B cell (primary cell): ENCODE data around the gene ZNF574. TPM values are rescaled to one million over a fixed set of nuclear protein-coding genes. Genes with fewer than 3 reads are reported as not detected.

Source experiments
- ATAC-seq: fragments of 200-7000 bp; cut with Tn5 transposase; one replicate; pipeline ENCODE4 v1.10.0; 2021; ENCODE audit warnings: low read depth, mild to moderate bottlenecking, moderate number of reproducible peaks, moderate library complexity
- CTCF ChIA-PET: fragments of 350-600 bp; sonication (Branson Sonifier 250); formaldehyde crosslinking; loops from one replicate; lab custom pipeline; 2021; ENCODE audit warnings: antibody characterized with exemption, inconsistent platforms; lab: Charles Lee
- POLR2A ChIA-PET: fragments of 350-600 bp; sonication (Branson Sonifier 250); formaldehyde crosslinking; loops from one replicate; lab custom pipeline; 2021; ENCODE audit warnings: antibody characterized with exemption; lab: Charles Lee
- DNase-seq: peaks from one replicate; pipeline ENCODE4 v3.0.0; 2013
- H2AFZ ChIP-seq: 2 replicates; pipeline ENCODE4 v1.6.1; 2012; ENCODE audit warnings: mild to moderate bottlenecking, low read depth, low read length; ENCODE audit not compliant: insufficient read depth, poor library complexity, severe bottlenecking
- H3K27ac ChIP-seq, 2 donors: 1 replicate in 1 of 2; 2 replicates in 1 of 2; pipeline ENCODE4 v1.5.1; 2012 to 2013; ENCODE audit warnings: low read length in 2 of 2, mild to moderate bottlenecking in 2 of 2, moderate library complexity in 1 of 2
- H3K27me3 ChIP-seq, 4 experiments: fragments of 200-600 bp in 1 of 4; sonication (generic) in 1 of 4; replicated peaks in 1 of 4; 1 replicate in 2 of 4; 2 replicates in 2 of 4; pipeline versions ENCODE4 v1.6.1 to v1.7.0; 2013 to 2016; ENCODE audit warnings: low read length in 3 of 4, mild to moderate bottlenecking in 2 of 4, mixed read lengths in 1 of 4, moderate library complexity in 1 of 4; ENCODE audit not compliant: insufficient read depth in 4 of 4, control insufficient read depth in 3 of 4; ENCODE audit errors: control extremely low read depth in 1 of 4
- H3K36me3 ChIP-seq, 2 experiments: replicated peaks in 1 of 2; 1 replicate in 1 of 2; 2 replicates in 1 of 2; pipeline versions ENCODE4 v1.6.1 to v1.7.1; 2013; ENCODE audit warnings: low read length in 1 of 2; ENCODE audit not compliant: insufficient read depth in 2 of 2, control insufficient read depth in 1 of 2; ENCODE audit errors: control extremely low read depth in 1 of 2, extremely low read depth in 1 of 2
- H3K4me1 ChIP-seq, 2 donors: fragments of 200-600 bp in 1 of 2; sonication (generic) in 1 of 2; 1 replicate in 1 of 2; 2 replicates in 1 of 2; pipeline versions ENCODE4 v1.5.1 to v1.6.1; 2013 to 2017; ENCODE audit warnings: low read length in 2 of 2; ENCODE audit not compliant: control insufficient read depth in 2 of 2, insufficient read depth in 2 of 2
- H3K4me2 ChIP-seq: replicated peaks from 2 replicates; pipeline ENCODE3; 2012; ENCODE audit warnings: mild to moderate bottlenecking, low read depth, low read length; ENCODE audit not compliant: poor library complexity, severe bottlenecking
- H3K4me3 ChIP-seq, 5 experiments: fragments of 200-600 bp in 1 of 5; sonication (generic) in 1 of 5; 1 replicate in 3 of 5; 2 replicates in 2 of 5; pipeline versions ENCODE4 v1.5.1 to v1.7.0; 2011 to 2016; ENCODE audit warnings: low read length in 4 of 5, mild to moderate bottlenecking in 4 of 5, low read depth in 2 of 5, control low read depth in 1 of 5, moderate library complexity in 1 of 5; ENCODE audit not compliant: insufficient read depth in 1 of 5; ENCODE audit errors: control extremely low read depth in 1 of 5, extremely low read depth in 1 of 5
- H3K79me2 ChIP-seq: fragments of 200-600 bp; sonication (generic); one replicate; pipeline ENCODE4 v1.6.0; 2016; ENCODE audit warnings: low read length; ENCODE audit not compliant: control insufficient read depth, insufficient read depth
- H3K9ac ChIP-seq: fragments of 200-600 bp; sonication (generic); 2 replicates; pipeline ENCODE4 v1.6.1; 2017; ENCODE audit warnings: mild to moderate bottlenecking, low read length, moderate library complexity
- H3K9me3 ChIP-seq, 3 donors: one replicate each; pipeline versions ENCODE4 v1.6.1 to v1.7.1; 2013; ENCODE audit warnings: low read length in 2 of 3; ENCODE audit not compliant: control insufficient read depth in 2 of 3, insufficient read depth in 1 of 3; ENCODE audit errors: control extremely low read depth in 1 of 3
- H4K20me1 ChIP-seq: 2 replicates; pipeline ENCODE4 v1.6.0; 2012; ENCODE audit warnings: mild to moderate bottlenecking, low read length; ENCODE audit not compliant: insufficient read depth, control insufficient read depth, poor library complexity, severe bottlenecking
- H3K27ac Mint-ChIP-seq: one replicate; pipeline ENCODE4 v1.8.0; 2021; ENCODE audit warnings: mixed read lengths
- H3K27me3 Mint-ChIP-seq: one replicate; pipeline ENCODE4 v1.8.0; 2021; ENCODE audit warnings: mixed read lengths
- H3K4me1 Mint-ChIP-seq: one replicate; pipeline ENCODE4 v1.8.0; 2021; ENCODE audit warnings: mixed read lengths
- H3K4me3 Mint-ChIP-seq: one replicate; pipeline ENCODE4 v1.8.0; 2021; ENCODE audit warnings: mixed read lengths
- H3K9me3 Mint-ChIP-seq: one replicate; pipeline ENCODE4 v1.8.0; 2022; ENCODE audit warnings: mixed read lengths; ENCODE audit not compliant: insufficient read depth
- EZH2 ChIP-seq: IDR thresholded peaks from 2 replicates; pipeline ENCODE4 v1.6.1; 2012; ENCODE audit warnings: borderline replicate concordance, low read depth, mild to moderate bottlenecking, moderate library complexity, low read length; ENCODE audit not compliant: insufficient read depth, poor library complexity, severe bottlenecking
- WGBS: methylation state at CpG from one replicate; pipeline ENCODE4 v1.1.5; 2013; ENCODE audit warnings: missing lambda C conversion rate; ENCODE audit not compliant: insufficient coverage; 5-methylcytosine and 5-hydroxymethylcytosine counted together
- intact Hi-C: fragments of 100-400 bp; cut with micrococcal nuclease; formaldehyde crosslinking; loops from one replicate; pipeline ENCODE4 v1.10.0; 2022
- polyA plus RNA-seq: library from polyadenylated mRNA; depleted of rRNA; stranded (reverse); fragments of >200 nt; gene quantifications from 2 replicates; pipeline ENCODE4 v1.2.3, GENCODE V29; 2012
- total RNA-seq, 2 donors: library from RNA; stranded (reverse); fragments of 120-200 nt in 1 of 2; gene quantifications; 1 replicate in 1 of 2; 2 replicates in 1 of 2; pipeline versions ENCODE4 v1.2.3 to v1.2.4, GENCODE V29; 2013 to 2022
- TF ChIP-seq, protein P1 (sequence below): fragments of 200-600 bp; IDR thresholded peaks from one replicate; pipeline ENCODE4 v1.8.0; 2022; ENCODE audit warnings: antibody characterized with exemption, mild to moderate bottlenecking

The ZNF574 gene
- total and polyA plus RNA-seq, 2 donors (not counting 1 experiment from before 2014, with no cell fraction given) = 27.4 to 29.1 TPM

DNA sequence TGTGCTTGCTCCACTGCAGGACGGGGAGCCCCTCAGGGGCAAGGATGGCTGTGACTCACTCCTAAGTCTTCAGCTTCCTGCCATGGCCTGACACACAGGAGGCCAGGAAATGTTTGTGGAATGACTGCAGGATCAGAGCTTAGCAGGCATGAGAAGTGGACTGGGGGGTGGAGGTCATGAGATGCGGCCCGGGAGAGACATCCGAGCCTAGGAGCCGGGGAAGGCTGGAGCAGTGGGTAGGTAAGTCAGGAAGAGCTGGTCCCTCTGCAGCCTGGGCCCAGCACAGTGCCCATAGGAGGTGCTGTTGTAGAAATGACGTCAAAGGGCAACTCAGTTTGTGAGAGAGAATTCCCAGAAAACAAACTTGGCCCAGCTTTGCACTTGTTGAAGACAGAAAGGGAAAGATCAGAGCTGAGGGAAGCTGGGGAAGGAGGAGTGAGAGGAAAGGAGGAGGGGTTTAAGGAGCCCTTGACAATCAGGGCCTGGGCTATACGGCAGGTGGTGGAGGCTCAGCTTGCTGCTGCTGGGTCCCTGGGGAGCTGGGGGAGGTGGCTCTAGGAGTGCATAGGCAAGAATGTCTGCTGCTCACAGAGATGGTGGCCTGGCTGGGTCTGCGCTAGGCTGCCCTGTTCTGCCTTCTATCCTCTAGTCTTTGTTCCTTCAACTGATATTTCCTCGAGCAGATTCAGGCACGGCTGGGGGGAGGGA, 37.8 kb downstream of the ZNF574 start:
- Histone ChIP-seq H3K9me3 (no peaks in the 10 kb centered on the region), H4K20me1 (peaks cover 40% of the 10 kb centered on the region), H3K27me3 (no peaks in the 10 kb centered on the region), H3K4me1 (peaks cover 81 to 98% of the 10 kb centered on the region in 2 donors), H3K79me2 (peaks cover 48% of the 10 kb centered on the region), H3K36me3 (peaks cover 0 to 78% of the 10 kb centered on the region in 2 experiments), H2AFZ (peak overlapping the region; percentile 1), H3K27ac (peak overlapping the region; percentile 71 to 79), H3K4me3 (peak overlapping the region in 4 of 5 experiments; percentile 16 to 49 (median 38)), H3K4me2 (peak overlapping the region; percentile 78), H3K9ac (peak overlapping the region; percentile 42)
- no peak for TF ChIP-seq EZH2
- TF ChIP-seq, protein P1, sequence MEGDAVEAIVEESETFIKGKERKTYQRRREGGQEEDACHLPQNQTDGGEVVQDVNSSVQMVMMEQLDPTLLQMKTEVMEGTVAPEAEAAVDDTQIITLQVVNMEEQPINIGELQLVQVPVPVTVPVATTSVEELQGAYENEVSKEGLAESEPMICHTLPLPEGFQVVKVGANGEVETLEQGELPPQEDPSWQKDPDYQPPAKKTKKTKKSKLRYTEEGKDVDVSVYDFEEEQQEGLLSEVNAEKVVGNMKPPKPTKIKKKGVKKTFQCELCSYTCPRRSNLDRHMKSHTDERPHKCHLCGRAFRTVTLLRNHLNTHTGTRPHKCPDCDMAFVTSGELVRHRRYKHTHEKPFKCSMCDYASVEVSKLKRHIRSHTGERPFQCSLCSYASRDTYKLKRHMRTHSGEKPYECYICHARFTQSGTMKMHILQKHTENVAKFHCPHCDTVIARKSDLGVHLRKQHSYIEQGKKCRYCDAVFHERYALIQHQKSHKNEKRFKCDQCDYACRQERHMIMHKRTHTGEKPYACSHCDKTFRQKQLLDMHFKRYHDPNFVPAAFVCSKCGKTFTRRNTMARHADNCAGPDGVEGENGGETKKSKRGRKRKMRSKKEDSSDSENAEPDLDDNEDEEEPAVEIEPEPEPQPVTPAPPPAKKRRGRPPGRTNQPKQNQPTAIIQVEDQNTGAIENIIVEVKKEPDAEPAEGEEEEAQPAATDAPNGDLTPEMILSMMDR = no peak
- H3K4me3 Mint-ChIP-seq = peak overlapping the region; percentile 87
- no peaks in the 10 kb centered on the region for H3K9me3 Mint-ChIP-seq
- no peaks in the 10 kb centered on the region for H3K27me3 Mint-ChIP-seq
- ChIA-PET CTCF (interaction anchor here (0.6 to 19.4 kb wide), 19 partner anchors 9 to 183 kb away, joined by 3 to 419 read pairs (median 7); partner anchors contain the start of genes GSK3A, POU2F2 and ZNF526), POLR2A (interaction anchor here (0.6 to 5.5 kb wide), 12 partner anchors 11 to 310 kb away, joined by 3 to 77 read pairs (median 8); partner anchors contain the start of genes GSK3A, PAFAH1B3, POU2F2 and ZNF574)
- peak overlapping the region; percentile 98 for H3K27ac Mint-ChIP-seq
- WGBS = 48% methylated on average over 7 of the region's 10 CpGs
- ATAC-seq (peak; percentile 80), DNase-seq (peak; percentile 84)
- intact Hi-C loops = loop anchor here (1.0 kb wide), 3 partner anchors 9 to 129 kb away; partner anchors contain the start of gene GSK3A
- H3K4me1 Mint-ChIP-seq = peaks cover 91% of the 10 kb centered on the region
